GM19239 (cell line): Measurements from ENCODE around the gene IFT74.

ENCODE experiments used
- DNase-seq: peaks from one replicate; pipeline ENCODE4 v3.0.0; 2011; ENCODE audit warnings: low spot score; ENCODE audit not compliant: insufficient read length
- FAIRE-seq: peaks from 2 replicates; lab custom pipeline; 2011; peaks lifted over from hg19 to GRCh38; lab: Jason Lieb, UNC

The IFT74 gene

DNA sequence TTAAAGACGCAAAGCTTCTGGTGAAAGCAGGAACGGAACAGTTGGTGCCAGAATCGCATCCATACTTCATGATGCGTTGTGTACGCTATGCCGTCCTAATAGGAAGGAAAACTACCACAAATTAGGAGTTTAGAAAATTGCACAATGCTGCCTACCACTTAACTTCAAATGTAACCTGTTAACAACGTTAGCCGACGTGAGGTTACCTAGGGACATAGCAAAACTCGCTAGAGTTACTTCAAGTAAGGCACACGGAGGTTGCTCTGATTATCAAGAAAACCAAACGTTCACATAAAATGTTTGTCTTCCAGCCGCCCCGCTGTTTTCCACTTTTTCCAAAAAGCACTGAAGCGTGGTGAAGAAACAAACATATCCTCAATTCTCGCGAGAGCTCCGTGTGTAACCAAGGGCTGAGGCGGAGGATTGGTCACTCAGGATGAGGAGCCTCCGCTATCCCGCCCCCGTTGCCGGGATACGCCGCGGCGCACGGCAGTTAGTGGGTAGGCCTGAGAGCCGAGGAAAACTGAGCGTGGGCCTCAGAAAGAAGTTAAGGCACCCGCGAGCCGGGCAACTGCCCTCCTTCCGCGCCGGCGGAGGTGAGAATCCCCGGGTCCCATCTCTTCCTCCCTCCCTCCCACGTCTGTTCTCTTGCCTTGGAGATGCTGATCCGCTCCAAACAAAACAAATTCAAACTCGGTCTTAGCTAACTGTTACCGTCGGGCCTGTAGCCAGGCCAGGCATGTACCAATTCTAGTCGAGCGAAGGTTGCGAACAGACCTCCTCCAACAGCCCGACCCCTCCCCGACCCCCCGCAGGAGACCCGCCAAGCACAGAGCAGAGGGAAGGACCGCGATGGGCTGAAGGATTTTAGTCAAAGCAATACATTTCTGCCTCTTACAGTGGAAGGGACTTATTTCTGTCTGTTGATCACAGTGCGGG lies at the start of gene IFT74:
Gene IFT74 (plus strand): TSS at position 492 of the 939 bp plus-strand sequence. CDS start 5,556 bp downstream, outside the sequence.
- FAIRE-seq: peak; percentile 96
- DNase-seq: peak; percentile 88

DNA sequence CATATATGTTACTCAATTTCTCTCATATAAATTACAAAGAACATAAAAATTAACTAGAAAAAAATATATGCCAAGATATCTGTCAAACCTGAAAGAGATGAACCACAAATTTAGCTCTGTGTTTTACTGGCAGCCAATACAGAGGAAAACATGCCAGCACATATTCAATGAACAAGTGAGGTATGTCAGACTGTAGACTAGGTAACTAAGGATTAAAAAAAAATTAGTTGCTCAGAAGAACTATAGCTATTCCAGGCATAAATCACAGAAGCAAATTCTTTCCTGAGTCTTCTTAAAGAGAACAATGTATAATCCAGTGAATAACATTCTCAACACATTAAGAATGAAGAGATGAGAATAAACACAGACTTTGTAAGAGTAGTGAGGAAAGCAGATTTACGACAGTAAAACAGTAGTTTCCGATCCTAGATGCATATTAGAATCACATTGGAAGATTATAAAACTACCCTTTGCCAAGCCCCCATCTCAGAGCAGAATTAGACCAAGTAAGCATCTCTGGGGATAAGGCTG lies 43.0 kb upstream of the IFT74 start:
- FAIRE-seq (no peak), DNase-seq (no peak)

DNA sequence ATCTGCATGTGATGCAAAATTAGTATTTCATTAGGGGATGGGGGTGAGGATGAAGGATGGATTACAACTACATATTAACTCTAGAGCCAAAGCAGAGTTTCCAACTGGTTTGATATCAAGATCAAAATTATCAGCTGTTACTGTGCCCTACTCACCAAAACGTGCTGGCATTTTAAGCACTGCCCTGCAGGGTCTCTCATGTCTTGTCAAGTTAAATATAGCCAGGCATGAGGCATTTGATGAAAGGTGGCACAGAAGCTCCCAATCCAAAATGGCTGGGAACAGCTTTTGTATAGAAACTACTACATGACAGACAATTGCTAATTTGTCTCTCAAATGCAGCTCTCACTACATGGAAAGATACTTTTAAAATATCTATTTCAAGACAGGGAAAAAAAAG lies 36.5 kb upstream of the IFT74 start:
- FAIRE-seq: no peak
- no peak for DNase-seq

DNA sequence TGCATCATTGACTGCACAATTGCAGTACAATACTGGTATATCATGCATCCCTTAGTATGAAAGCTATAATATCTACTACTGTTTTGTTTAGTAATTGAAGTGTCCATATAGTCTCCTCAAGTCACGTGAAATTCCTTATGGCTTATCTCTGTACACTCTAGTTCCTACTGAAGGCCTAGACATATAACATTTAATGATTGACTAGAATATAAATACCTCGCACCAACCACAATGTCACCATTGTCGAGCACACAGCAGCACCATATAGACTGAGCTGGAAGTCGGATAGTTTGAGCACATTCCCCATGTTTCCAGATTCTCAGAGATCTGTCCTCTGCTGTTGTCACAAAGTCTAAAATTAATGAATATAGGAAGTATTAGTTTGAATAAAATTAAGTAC lies 30.6 kb upstream of the IFT74 start:
- DNase-seq (no peak), FAIRE-seq (no peak)

DNA sequence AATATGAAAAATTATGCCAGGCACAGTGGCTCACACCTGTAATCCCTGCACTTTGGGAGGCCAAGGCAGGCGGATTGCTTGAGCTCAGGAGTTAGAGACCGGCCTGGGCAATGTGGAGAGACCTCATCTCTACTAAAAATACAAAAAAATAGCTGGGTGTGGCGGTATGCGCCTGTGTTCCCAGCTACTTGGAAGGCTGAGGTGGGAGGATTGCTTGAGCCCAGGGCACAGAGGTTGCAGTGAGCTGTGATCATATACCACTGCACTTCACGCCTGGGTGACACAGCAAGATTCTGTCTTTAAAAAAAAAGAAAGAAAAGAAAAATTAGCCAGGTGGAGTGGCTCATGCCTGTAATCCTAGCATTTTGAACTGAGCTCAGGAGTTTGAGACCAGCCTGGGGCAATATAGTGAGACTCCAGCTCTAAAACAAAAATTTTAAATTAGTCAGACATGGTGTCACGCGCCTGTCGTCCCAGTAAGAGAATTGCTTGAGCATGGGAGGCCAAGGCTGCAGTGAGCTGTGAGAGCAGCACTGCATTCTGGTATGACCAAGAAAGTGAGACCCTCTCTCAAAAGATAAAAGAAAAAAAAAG lies 27.2 kb upstream of the IFT74 start:
- FAIRE-seq (no peak), DNase-seq (no peak)

DNA sequence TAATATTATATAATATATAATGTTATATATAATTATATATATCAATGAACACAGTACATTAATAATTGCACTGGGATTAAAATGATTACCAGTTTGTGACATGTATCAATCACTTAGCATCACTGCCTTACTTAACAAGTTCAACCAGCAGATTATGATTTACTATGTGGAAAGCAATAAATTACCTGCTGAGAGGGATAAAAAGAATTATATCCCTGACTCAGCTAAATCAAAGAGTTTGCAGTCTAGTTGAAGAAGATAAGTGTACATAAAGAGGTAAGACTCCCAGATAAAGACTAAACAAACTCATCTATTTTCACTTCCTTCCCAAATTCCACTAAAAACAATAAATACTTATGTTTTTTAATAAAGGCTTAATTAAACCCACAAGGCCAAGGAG lies 20.4 kb upstream of the IFT74 start:
- DNase-seq (no peak), FAIRE-seq (no peak)

DNA sequence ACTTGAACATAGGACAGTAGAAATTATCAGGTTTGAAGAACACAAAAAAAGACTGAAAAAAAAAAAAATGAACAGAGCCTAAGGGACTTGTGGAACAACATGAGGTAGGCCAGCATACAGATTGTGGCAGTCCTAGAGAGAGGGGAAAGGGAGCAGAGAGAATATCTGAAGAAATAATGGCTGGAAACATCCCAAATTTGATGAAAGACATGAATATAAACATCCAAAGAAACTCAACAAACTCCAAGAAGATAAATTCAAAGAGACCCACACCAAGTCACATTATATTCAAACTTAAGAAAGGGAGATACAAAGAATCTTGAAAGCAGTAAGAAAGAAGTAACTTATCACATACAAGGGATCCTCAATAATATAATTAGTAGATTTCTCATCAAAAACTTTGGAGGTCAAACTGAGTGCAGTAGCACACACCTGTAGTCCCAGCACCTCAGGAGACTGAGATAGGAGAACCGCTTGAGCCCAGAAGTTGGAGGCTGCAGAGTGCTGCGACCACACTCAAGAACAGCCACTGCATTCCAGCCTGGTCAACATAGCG lies 18.3 kb upstream of the IFT74 start:
- DNase-seq: no peak
- no peak for FAIRE-seq

DNA sequence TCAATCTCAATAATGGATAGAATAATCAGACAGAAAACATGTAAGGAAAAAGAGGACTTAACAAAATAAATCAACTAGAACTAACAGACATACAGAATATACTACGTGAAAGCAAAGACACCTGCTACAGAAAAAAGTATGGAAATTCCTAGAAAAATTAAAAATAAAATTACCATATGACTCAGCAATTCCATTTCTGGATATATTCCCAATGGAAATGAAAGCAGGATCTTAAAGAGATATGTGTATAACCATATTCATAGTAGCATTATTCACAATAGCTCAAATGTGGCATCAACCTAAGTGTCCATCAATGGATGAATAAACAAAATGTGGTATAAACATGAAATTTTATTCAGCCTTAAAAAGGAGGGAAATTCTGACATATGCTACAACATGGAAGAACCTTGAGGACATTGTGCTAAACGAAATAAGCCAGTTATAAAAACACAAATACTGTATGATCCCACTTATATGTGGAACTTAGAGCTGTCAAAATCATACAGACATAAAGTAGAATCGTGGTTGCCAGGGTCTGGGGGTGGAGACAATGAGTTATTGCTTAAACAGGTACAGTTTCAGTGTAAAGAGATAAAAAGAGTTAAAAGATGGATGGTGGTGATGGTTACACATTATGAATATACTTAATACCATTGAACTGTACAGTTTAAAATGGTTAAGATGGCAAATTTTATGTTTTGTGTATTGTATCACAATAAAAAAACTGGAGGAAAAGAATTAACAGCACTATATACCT lies 16.1 kb upstream of the IFT74 start:
- DNase-seq (no peak), FAIRE-seq (peak; percentile 76)

DNA sequence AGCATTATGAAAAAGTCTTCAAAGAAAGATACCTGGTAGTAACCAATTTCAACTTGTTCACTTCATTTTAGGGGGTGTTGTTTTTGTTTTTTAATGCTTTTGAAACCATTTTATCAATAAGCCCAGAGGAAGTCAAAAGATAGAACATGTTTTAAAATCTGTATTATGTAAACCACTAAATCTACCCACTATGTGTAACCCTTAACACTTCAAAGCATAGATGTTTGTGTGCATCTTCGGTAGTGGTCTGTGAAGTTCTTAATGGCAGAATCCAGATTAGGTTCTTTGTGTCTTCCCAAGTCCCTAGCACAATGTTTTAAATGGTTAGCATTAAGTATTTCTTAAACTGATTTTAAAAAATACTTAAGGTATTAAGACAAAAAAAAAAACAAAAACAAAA lies 15.4 kb upstream of the IFT74 start:
- FAIRE-seq (no peak), DNase-seq (no peak)

DNA sequence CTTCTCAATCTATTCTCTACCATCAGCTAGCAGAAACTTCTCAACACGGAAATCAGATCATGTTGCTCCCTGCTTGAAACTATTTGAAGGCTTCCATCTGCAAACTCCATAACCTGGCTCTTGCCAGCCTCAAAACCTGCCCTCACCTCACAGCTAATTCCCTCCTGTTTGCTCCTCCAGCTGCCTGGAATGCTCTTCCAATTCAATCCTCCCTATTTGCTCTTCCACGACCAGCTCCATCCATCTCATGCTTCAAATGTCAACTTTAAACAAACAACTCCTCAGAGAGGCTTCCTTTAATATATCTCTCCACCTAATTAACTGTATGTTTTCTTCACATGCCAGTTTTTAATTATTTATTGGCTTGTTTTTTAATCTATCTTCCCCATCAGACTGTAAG lies 10.6 kb upstream of the IFT74 start:
- no peak for DNase-seq
- FAIRE-seq: peak; percentile 47

DNA sequence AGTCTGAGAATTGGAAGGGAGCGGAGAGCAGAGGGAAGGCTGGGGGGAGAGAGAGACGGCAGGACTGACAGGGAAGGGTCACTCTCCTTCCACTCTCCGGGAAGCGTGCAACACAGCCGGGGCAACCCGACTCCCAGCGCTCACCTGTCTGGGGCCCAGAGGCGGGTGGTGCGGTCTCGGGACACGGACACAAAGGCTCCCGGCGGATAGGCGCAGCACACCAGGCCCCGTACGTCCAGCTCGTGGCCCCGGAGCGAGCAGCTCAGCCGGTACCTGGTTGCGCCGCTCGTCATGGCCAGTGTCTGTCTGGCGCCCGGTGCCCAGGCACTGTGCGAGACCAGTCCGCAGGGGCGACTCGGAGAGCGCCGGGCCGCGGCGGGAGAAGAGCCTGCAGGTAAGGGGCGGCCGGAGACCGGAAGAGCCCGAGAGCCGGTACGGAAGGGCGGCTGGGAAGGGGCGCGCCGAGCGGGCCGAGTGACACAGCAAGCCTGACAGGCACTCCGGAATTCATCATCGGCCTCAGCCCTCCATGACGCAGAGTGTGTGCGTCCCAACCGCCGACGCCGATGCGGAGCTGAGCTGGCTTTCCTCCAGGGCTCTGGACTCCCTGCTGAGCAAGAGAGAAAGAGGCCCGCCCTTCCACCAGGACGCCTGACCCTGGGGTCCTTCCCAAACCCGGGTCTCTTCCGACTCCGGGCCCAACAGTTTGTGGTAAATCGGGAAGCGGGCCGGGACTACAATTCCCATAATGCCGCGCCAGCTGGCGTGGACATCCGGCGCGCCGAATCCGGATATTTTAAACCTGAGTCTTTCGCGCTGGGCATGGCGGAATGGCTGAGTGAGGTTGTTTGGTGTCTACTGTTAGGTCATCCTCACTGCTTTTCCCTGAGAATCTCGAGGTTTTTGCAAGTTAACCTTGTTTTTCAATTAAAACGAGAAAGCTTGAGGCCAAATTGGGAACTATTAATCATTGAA lies 9.2 kb upstream of the IFT74 start, which contains the start of gene PLAA:
Gene PLAA (minus strand): TSS at position 490 of the 975 bp plus-strand sequence. CDS start 197 bp downstream, at position 293.
- DNase-seq (peak; percentile 68), FAIRE-seq (peak; percentile 89)

DNA sequence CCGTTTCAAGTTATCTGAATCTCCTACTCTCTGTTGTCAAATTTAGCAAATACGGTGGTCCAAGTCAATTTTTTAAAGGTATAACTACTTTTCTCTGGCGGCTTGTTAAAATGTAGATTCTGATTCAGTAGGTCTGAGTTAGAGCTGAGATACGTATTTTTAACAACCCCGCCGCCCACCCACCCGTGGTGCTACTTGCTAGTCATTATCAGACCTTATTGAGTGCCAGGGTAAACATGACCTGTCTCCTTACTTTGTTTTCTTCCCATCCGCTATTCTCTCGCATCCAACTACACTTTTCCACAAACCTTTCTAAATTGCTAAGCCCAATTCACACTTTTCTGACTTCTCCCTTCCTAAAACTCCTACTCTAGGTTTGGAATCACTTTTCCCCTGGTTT lies 8.5 kb upstream of the IFT74 start:
- no peak for DNase-seq
- FAIRE-seq: peak; percentile 84

DNA sequence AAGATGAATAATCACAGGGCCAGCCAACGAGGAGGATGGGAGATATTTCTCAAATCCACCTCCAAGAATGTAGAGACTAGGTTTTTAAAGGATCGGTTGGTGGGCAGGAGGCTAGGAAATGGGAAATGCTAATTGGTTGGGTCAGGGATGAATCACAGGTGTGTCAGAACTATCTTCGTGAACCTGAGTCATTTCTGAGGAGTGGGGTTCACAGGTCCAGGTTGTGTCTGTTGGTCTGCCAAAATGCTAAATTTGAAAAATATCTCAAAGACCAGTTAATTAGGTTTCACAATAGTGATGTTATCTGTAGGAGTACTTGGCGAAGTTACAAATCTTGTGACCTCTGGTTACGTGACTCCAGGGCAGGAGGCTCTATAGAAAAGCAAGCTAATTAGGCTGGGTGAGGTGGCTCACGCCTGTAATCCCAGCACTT lies 6.6 kb upstream of the IFT74 start:
- FAIRE-seq (no peak), DNase-seq (no peak)

DNA sequence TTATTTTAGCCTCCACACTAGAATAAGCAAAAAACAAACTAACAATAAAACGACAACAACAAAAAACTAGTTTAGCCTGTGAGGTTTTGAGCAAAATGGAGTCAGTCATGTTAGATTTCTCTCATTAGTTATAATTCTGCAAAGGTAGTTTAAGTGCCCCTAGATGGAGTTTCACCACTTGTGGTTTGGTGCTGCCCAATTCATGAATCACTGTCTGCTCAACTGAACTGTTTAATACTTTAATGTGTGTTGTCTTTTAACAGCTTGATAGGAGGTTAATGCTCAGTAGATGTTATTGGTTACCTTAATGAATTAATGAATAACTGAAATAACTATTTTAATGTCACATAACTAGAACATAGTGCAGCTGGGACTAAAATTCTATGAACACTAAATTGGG lies 5.7 kb upstream of the IFT74 start:
- no peak for FAIRE-seq
- DNase-seq: no peak

DNA sequence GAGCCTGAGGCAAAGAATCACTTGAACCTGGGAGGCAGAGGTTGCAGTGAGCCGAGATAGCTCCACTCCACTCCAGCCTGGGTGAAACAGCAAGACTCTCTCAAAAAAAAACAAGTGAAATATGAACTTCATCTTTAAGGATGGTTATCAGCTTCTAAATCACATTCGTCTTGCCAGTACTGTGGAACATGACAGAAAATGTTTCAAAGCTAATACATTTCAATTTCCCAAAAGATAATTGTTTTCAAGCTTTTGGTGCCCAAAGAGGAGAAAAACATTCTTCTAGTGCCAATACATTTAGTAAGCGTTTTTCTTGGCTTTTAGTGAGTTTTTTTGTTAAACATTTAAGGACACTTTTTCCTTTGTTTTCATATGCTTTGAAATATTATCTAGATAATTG lies 4.4 kb upstream of the IFT74 start:
- no peak for FAIRE-seq

DNA sequence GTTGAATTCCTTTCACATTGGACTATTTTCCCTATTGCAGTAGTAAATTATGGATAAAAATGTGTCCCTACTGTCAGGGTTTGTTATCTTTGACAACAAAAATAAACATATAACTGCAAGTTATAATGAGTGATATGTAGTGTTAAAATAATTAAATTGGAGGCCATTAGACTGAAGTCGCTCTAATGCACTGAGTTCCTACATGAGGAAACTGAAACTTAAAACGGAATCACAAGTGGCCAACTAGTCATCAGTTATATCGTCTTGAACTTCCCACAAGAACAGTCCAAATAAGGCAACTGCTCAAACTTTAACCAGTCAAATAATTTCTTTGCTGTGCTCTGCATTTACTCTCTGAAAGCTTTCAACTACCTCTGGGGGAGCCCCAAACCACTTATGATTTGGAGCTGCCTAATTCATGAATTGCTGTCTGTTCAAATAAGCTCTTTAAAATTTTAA lies 2.1 kb upstream of the IFT74 start:
- FAIRE-seq (peak; percentile 45), DNase-seq (no peak)

More for the DNA sequence above, 4.4 kb upstream of the IFT74 start:
- DNase-seq: no peak

DNA sequence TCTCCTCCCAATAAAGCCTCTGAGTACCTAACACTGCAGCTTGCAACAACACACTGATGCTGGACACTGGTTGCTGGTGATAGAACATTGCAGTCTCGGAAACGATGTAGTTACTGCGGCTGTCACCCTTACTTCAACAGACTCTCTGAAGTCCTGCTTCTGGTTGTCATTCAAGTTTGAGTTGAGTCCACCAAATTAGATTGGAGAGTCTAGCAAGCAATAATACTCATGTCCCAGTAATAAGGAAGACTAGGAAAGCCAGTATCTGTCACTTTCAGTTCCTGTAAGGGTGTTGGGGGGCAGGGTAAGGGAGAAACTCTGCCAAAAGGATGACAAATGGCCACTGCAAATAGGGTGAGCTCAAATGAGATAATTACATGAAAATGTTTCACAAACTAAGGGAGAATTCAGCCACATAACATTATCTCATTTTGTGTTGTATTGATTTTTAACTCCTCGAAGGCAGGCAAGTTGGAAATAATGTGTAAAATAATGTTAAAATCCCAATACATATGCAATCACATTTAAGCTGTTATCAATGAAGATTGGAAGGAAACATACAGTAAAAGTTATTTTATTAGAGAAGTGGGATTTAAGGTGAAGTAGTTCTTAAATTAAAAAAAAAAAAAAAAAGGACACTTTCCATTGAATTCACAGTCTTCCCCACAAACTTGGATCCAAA lies 849 bp upstream of the IFT74 start:
- peak; percentile 89 for FAIRE-seq

DNA sequence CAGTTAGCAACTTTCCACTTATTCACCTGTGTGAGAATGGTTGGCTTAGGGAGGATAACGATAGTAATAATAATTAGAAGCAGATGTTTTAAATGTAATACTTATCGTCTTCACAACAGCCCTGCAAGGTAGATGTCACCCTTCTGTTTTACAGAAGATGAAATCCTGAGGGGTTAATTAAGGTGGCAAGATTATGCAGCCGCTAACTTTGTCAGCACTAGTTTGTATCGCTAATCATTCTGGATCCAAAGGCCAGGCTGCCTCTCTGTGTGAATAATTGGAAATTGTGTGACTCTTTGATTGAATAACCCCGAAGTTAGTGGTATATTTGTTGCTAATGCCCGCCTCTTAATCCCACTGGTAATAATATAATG lies 635 bp downstream of the IFT74 start:
- peak; percentile 35 for FAIRE-seq
- DNase-seq: no peak

More for the DNA sequence above, 849 bp upstream of the IFT74 start:
- no peak for DNase-seq
